Measurements from ENCODE around the gene CLSTN1.

The CLSTN1 gene

GRCh38 chr1:9850442-9851162 lies 26.8 kb upstream of the CLSTN1 start:
- DNase-seq (ENCODE audit: low spot score) = no peak

GRCh38 chr1:9849691-9850441 lies 26.1 kb upstream of the CLSTN1 start:
- no peak for DNase-seq (ENCODE audit: low spot score)

DNA sequence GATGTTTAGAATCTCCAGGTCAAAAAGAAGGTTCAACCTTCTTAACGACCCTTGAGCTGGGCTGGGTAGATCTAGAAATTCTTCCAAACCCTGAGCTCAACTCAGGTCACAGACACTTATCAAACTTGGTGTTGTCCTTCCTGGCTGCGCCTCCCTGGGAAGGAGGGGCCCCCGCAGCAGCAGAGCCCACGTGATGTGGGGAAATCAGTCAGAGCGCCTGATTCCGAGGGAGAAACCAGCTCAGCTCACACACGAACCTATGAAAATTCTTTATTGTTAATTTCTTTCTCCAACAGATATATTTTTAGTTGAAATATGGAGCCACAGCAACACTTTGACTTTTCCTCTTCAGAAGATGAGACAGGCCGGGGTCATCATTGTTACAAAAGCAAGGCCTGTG lies 24.3 kb upstream of the CLSTN1 start:
- no peak for DNase-seq (ENCODE audit: low spot score)

GRCh38 chr1:9847269-9847668 lies 23.5 kb upstream of the CLSTN1 start:
- DNase-seq (ENCODE audit: low spot score) = no peak

GRCh38 chr1:9846611-9847171 lies 22.9 kb upstream of the CLSTN1 start:
- no peak for DNase-seq (ENCODE audit: low spot score)

DNA sequence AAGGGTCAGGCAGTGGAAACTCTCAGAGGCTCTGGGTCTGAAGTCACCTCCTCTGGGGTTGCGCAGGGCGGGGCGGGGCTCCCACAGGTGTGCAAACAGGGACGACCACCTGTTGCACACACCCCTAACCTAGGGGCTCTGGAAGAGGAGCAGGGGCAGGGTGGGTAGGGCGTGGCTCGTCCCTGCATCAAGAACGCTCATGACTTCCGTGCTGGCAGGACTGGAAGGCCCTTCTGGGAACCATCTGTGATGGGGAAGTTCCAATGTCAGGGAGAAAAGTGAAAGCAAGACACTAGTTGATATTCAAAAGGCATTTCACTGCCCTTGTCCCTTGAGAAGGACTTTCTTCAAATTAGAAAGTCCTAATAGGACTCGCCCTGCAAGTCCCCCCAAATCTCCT lies 22.1 kb upstream of the CLSTN1 start:
- no peak for DNase-seq (ENCODE audit: low spot score)

DNA sequence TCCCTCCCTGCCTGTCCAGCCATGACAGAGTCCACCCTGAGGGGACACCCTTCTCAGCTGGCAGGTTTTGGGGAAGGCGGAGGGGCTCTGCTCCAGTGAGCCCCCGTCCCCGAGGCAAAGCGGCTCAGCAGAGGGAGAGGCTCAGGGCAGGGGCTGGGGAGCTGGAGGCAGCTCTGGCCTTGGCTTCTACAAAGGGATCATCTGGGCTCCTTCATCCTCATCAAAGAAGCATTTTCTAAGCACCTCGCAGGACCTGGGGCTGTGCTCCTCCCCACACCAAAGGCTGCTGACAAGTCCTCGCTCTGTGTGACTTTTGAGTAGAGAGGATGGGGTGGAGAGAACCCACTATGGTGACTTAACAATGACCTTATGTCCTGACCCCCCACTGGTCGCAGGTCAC lies 21.0 kb upstream of the CLSTN1 start:
- DNase-seq (ENCODE audit: low spot score) = no peak

DNA sequence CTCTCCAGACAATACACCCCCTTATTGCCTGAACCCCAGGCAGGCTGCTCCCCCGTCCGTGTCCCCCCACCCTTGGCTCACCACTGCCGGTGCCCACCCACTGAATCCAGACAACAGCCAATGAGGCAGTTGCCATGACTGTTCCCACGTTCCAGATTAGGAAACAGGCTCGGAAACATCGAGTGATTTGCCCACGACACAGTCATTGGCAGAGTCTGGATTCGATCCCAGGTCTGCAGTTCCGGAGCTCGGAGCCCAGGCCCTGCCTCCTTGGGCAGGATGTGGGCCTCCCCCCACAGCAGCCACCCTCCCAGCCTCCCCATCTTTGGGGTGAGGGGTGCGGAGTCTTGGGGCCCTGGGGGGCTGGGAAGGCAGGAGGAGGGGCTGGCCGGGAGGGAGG lies 20.3 kb upstream of the CLSTN1 start:
- DNase-seq (ENCODE audit: low spot score) = no peak

DNA sequence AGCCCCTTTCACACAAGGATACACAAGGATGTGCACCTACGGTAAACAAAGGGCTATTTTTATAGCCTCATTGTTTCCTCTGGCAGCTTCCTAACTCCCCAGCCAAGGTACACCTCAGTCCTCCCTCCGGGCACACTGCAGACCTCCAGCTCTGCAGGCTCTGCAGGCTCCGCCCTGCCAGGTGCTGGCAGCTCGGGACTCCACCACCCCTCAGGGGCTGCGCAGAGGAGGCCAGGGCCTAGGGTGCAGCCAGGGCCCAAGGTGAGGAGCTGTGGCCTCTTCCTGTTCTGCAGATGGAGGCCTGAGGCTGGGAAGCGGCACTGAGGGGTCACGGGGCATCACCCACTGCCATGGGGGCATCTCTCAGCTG lies 19.8 kb upstream of the CLSTN1 start:
- DNase-seq (ENCODE audit: low spot score) = no peak

- no peak for DNase-seq (ENCODE audit: low spot score)
Observed at GRCh38 chr1:9842781-9843575, 19.2 kb upstream of the CLSTN1 start.

DNA sequence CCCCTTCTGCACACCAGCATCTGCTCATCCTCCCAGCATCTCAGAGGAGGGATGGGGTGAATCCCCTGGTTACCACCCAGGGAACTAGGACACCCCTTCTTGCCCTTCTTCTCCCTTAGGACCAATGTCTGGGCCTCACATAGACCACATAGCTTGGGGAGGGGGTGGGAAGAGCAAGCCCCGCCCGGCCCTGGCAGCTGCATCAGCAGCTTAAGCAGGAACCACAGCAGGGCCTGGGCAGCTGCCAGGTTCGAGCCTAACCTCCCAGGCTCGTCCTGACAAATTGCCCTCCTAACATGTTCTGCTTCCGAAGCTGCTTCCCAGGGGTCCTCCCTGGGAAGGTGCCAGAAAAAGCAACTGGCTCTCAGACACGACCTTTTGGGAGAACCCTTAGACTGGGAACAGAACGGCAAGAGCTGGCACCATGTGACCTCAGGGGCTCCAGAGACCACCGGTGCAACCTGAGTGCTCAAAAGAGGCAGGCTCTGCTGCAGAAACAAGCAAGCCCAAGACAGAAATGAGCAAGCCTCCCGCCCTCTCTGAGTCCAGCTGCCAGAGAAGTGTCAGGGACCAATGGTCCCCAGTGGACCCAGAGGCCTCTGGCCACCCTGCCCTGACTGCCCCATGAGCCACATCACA lies 18.4 kb upstream of the CLSTN1 start:
- DNase-seq (ENCODE audit: low spot score) = no peak

- DNase-seq (ENCODE audit: low spot score) = no peak
Observed at GRCh38 chr1:9841460-9841859, 17.7 kb upstream of the CLSTN1 start.

DNA sequence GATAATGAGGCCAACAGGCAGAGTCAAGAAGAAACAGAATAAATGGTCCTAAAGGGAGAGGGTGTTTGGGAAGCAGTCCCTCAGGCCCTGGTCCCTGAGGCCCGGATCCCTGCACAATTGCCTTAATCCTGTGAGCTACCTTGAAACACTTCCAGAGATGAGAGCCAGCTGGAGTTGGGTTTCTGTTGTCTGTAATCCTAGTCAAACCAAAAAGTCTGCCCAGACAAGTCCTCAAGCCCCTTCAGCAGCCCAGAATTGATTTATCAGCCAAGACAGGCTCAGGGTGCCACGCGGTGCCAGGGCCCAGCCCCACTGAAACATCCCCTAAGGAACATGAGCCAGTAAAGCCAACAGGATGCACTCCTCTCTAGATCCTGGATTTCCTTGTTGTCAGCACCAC lies 16.4 kb upstream of the CLSTN1 start:
- no peak for DNase-seq (ENCODE audit: low spot score)

DNA sequence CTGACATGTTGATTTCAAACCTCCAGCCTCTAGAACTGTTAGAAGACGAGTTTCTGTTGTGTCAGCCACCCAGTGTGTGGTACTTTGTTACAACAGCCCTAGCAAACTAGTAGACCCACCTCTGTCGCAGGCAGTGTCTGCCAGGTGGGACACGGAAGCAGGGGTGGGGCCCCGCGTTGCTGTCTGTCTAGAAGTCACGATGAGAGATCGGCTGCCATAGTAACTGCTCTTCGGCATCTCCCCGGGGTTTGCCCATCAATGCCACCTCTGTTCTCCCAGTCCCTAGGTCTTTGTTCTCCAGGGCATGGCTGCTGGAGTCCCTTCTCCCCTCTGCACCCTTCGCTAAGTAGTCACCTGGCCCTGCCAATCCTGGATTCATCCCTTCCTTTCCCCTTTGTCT lies 15.2 kb upstream of the CLSTN1 start:
- DNase-seq (ENCODE audit: low spot score) = no peak

GRCh38 chr1:9836632-9836960 lies 12.8 kb upstream of the CLSTN1 start:
- DNase-seq (ENCODE audit: low spot score) = no peak

DNA sequence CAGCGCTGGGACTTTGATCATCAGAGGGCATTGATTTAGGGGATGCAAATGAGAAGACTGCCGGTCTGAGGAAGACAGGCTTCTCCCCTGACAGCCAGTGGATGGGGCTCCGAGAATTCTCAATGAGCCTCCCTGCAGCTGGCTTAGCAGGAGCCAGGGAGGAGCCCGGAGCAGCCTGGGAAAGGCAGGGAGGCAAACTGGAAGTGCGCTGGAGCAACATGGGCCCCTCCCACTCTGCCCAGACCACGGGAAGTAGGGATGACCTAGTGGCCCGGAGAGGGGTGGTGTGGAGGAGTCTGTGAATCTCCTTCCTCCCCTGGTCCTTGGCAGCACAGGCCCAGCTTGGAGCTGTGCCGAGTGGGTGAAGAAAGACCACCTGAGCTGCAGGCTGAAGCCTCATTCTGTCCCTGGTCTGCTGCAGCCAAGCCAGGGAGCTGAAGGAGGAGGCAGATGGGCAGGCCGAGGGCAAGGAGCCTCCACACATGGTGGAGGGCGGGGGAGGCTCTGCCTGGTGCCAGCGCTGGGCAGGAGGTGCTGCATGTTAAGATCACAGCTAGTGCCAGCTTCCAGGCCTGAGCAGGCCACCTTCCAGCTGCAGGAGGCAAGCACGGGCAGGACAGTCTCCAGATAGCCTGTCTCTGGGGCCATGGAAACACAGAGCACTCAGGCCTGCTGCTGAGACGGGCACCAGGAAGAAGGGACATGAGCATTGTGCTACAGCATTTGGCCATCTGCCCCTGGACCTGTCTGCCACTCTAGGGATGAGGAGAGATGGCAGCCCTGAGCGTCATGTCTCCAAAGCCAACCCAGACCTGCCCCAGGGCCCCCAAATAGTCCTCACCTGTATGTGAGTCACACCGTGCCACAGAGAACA lies 12.2 kb upstream of the CLSTN1 start:
- no peak for DNase-seq (ENCODE audit: low spot score)

- no peak for DNase-seq (ENCODE audit: low spot score)
Observed at GRCh38 chr1:9835404-9835757, 11.6 kb upstream of the CLSTN1 start.

- no peak for DNase-seq (ENCODE audit: low spot score)
Observed at GRCh38 chr1:9833632-9834031, 9.9 kb upstream of the CLSTN1 start.

DNA sequence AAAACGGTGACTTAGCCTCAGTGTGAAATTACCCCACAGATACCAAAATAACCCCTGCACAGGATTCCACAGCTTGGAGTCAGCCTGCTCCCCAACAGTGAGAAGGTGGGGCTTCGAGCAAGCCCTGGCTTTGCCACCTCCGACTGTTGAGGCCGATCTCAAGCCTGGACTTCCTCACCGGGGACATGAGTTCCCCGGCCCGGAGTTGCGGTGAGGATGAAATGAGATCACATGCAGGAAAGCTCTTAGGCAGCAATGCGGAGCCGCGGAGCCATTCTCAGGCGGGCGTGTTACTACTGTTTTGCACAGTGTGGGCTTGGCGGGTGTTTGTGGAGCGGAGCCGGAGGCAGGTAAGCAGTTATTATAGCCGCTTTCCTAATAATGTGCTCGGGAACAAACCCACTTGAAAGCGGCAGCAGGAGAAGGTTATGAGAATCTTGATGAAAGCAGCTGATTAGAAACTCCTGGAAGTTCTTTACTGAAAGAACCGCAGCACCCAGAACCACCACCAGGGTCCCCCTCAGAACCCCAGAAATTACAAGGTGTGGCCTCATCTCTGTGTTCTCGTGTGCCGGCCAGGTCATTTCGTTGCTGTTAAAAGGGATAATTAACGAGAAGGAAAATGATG lies 3.9 kb upstream of the CLSTN1 start:
- no peak for DNase-seq (ENCODE audit: low spot score)

DNA sequence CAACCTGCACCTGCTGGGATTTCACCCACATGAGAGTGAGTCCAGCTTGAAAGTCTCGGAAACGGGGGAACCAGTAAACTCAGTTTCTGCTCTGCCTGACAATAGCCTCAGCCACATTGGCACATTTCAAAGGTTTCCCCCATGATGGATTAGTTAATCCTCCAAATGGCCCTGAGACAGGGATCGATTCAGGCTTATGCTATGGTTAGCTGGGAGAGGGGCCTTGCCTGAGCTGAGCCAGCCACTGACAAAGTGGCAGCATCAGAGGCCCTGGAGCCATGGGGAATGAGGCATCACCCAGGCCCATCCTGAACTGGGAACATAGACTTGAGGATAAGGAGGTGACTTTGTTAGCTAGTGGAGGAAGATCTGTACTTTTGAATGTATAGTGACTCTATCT lies 2.9 kb upstream of the CLSTN1 start:
- DNase-seq (ENCODE audit: low spot score) = no peak

- no peak for DNase-seq (ENCODE audit: low spot score)
Observed at GRCh38 chr1:9826087-9826486, 2.3 kb upstream of the CLSTN1 start.

All from hematopoietic multipotent progenitor cell treated with erythropoietin and hydrocortisone succinate and interleukin-3 and kit ligand, for 17 days (in vitro differentiated cells).